Fibroblast of villous mesenchyme (primary cell): Measurements from ENCODE around the gene CHD6. TPM values are rescaled to one million over a fixed set of nuclear protein-coding genes. Genes with fewer than 3 reads are reported as not detected.

Source experiments
- DNase-seq: peaks from one replicate; pipeline ENCODE4 v3.0.0-alpha.2; 2010; ENCODE audit warnings: low read depth
- H3K4me3 ChIP-seq: 2 replicates; pipeline ENCODE4 v1.5.1; 2011; ENCODE audit warnings: low read depth, mild to moderate bottlenecking, low read length
- total RNA-seq: library from RNA; depleted of rRNA; stranded (reverse); fragments of >200 nt; gene quantifications from 2 replicates; pipeline ENCODE4 v1.2.3, GENCODE V29; 2012
- TF ChIP-seq, protein P1 (sequence below): IDR thresholded peaks from 2 replicates; pipeline ENCODE4 v1.5.1; 2012; ENCODE audit warnings: low read depth, mild to moderate bottlenecking, low read length; ENCODE audit not compliant: insufficient read depth

CHD6 gene
- total RNA-seq, 1 donor: 33.2 TPM

DNA sequence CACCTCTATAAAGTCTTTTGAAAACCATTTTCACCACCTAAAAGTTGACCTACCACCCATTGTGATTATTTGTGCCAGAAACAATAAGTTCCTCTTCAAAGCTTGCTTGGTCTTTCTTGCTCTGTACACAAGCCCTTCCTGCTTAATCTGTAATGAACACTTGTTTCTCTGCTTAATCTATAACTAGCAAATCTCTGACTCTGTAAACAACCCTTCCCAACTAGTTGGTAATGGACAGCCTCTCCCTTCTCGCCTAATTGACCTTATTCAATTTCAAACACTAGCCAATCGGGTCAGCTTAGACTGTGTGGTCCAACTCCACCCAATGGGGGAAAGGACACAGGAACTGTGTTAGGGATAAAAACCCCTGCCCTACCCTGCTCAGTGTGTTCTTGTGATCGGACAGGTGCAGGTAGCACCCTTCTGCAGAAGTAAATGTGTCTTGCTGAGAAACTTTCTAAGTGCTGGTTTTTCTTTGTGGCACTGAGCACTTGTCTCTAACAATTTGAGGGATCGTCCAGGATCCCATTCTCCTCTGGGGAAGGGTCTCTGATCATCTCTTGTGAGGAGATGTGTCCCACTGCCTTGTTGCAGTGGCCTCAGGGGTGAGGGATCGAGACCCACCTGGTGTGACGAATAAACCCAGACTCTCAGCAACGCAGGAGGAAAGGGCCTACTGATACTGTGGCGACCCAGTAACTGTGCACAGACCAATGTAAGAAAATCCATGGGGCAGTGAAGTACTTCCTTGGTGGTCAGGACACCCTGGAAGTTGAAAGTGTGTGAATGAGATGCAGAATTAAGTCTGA is 23.5 kb downstream of the CHD6 start:
- TF ChIP-seq, protein P1, sequence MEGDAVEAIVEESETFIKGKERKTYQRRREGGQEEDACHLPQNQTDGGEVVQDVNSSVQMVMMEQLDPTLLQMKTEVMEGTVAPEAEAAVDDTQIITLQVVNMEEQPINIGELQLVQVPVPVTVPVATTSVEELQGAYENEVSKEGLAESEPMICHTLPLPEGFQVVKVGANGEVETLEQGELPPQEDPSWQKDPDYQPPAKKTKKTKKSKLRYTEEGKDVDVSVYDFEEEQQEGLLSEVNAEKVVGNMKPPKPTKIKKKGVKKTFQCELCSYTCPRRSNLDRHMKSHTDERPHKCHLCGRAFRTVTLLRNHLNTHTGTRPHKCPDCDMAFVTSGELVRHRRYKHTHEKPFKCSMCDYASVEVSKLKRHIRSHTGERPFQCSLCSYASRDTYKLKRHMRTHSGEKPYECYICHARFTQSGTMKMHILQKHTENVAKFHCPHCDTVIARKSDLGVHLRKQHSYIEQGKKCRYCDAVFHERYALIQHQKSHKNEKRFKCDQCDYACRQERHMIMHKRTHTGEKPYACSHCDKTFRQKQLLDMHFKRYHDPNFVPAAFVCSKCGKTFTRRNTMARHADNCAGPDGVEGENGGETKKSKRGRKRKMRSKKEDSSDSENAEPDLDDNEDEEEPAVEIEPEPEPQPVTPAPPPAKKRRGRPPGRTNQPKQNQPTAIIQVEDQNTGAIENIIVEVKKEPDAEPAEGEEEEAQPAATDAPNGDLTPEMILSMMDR: no peak
- DNase-seq: no peak
- H3K4me3 ChIP-seq: no peak overlapping the region

DNA sequence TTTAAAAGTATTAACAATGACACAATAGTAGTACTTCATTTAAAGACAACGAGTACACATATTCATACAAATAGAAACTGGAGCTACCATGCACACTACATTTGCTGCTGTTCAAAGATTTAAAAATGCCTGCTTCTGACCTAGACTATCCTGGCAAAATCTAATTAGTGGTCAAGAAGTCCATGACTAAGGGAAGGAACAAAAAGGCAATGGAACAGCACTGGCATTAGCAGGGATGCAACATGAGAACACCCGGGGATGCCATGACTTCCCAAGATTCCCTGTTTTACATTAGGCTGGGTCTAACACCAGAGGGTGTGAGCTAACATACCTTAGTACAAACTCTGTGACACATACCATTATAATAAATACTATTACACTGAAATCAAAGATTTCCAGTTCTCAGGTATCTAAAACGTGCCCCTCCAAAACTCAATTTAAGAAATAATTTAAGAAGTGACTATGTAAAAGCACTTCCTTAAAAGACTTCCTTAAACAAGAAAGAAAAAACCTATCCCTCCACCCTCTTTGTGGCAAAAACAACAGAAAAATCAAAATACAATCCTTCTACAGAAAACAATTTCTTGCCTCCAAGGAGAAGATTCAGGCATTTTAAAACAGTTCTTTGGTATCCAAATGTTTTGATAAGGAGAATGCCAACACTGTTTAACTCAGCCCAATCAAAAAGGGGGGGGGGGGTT is 25.5 kb downstream of the CHD6 start:
- no peak overlapping the region for H3K4me3 ChIP-seq
- TF ChIP-seq, protein P1: no peak
- no peak for DNase-seq

DNA sequence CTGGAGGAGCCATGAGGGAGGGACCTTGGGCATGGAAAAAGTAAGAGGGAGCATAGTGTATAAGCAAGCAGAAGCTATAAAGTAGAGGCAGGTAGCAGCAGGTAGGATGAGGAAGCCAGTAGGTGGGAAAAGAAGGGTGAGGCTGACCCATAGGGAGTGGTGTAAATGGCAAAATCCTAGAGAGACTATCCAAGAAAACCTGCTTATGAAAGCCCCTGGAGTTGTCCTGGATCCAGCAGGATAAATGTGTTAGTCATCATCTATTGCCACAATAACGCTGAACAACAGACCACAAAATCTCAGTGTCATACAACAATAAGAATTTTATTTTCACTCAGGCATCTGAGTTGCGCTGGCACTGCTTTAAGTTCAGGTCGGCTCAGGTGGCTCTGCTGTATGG is 30.2 kb downstream of the CHD6 start:
- H3K4me3 ChIP-seq: no peak overlapping the region
- DNase-seq: peak; percentile 53
- TF ChIP-seq, protein P1: no peak

DNA sequence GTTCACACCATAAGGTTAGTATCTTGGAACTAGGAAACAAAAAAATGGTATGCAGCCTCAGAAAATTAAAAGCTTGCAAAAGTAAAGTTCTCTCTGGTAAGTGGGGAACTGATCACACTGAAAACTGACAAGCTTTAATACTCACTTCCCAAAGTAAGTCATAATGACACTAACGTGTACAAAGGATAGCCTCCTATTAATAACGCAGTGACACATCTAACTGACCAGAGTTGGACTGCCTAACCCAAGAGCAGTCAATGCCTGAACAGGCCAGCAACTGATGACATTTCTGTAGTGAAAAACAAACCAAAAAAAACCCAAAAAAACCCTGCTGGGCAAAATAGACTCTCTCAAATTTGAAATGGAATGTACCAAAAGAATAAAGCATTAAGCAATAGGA is 30.7 kb downstream of the CHD6 start:
- TF ChIP-seq, protein P1: no peak
- H3K4me3 ChIP-seq: no peak overlapping the region
- no peak for DNase-seq

DNA sequence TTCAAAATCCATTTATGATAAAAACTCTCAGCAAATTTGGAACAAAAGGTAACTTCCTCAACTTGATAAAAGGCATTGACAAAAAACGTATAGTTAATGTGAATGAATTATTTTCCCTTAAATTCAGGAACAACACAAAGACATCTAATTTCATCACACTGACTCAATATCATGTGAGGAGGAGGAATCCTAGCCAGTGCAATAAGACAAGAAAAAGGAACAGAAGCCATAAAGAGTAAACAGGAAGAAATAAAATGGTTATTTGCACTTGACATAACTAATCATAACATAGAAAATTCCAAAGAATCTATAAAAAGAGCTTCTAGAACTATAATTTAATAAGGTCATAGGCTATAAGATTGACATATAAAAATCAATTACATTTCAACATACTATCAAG is 31.4 kb downstream of the CHD6 start:
- no peak overlapping the region for H3K4me3 ChIP-seq
- no peak for DNase-seq
- TF ChIP-seq, protein P1: no peak

DNA sequence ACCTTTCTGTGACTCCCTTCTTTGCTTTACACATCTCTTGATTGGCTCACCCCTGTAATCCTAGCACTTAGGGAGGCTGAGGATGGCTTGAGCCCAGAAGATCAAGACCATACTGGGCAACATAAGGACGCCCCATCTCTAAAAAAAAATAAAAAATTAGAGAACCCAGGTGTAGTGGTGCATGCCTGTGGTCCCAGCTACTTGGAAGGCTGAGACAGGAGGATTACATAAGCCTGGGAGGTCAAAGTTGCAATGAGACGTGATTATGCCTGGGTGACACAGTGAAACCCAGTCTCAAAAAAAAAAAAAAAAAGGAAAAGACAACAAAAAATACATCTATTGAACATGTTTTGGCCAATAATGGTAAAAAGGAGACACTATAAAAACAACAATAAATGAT is 37.8 kb downstream of the CHD6 start:
- H3K4me3 ChIP-seq: no peak overlapping the region
- DNase-seq: no peak
- TF ChIP-seq, protein P1: no peak
